Umbilical cord (tissue), 2 donors: ENCODE results near the gene RASIP1. TPM values are rescaled to one million over a fixed set of nuclear protein-coding genes. Genes with fewer than 3 reads are reported as not detected.
"Not testable (repeated sequence)": the region's sequence is repeated elsewhere in the genome, so short reads cannot be mapped to it uniquely, and the experiment has no call there.

Source experiments
- DNase-seq: peaks from one replicate; pipeline ENCODE4 v3.0.0-alpha.2; 2015; ENCODE audit warnings: low spot score
- total RNA-seq: library from RNA; depleted of rRNA; stranded (reverse); fragments of >200 nt; gene quantifications from one replicate; pipeline ENCODE4 v1.2.3, GENCODE V29; 2014; ENCODE audit warnings: low replicate concordance; ENCODE audit not compliant: insufficient read depth

RASIP1 gene
- total RNA-seq, 1 donor from 2014 or later: 3.1 TPM

DNA sequence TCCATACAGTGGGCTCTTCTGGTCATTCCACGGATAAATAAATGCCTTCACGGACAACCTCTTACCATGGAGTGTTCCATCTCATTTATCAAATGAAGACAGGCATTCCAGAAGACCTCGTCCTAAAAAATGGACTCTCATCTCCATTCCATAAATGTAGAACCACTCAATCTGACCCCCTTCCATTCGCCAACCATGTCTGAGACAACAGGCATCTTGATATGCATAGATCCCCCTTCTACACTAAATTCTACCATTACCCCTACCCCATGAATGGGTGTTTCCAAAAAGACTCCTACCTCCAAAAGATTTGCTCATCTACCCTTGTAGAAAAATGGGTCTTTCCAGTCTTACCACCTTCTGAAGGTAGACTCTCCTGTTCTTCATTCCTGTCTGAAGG lies 9.0 kb downstream of the RASIP1 start:
- no peak for DNase-seq

DNA sequence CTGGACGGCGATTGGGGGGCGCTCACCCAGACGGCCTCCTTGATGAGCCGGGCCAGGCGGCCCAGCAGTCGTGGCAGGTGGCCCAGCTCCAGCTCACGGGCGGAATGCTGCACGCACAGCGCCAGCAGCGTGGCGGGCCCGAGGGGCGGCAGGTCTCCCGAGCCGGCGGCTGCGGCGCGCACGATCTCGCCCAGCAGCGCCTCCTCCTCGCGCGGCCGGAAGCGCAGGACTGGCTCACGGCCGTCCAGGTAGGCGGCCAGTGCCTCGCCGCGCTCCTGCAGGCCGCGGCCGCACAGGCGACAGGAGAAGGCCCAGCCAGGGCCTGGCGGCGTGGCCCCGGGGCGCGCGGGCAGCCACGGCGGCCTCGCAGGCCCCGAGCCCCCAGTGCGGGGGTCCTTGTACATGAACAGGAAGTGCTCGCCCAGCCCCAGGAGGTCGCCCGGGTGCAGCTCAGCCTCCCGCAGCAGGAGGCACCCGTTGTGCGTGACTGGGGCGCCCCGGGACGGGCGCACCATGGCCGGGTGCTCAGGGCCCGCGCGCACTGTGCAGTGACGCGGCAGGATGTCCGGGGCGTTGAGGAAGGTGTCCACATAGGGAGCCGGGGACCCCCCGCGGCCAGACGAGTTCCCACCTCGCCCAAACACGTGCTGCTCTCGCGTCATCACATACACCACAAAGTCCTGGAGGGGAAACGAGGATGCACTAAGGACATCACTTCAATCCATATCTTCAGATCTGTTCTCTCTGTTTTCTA lies 11.3 kb downstream of the RASIP1 start:
- DNase-seq: no peak

DNA sequence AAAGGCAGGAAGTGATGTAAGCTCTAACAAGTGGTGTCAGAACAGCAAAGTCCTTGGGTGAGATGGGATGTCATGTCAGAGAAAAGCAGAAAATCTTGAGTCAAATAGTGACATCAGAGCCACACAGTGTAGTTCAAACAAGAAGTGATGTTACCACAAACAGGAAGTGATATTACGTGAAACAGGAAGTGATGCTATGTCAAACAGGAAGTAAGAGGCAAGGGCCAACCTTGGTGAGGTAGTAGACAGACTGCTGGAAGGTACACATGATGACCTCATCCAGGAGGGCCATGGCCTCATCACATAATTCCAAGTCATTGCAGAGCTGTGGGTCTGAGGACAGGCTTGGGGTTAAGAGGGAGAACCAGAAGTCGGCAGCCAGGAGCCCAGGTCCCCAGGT lies 13.9 kb downstream of the RASIP1 start:
- no peak for DNase-seq

DNA sequence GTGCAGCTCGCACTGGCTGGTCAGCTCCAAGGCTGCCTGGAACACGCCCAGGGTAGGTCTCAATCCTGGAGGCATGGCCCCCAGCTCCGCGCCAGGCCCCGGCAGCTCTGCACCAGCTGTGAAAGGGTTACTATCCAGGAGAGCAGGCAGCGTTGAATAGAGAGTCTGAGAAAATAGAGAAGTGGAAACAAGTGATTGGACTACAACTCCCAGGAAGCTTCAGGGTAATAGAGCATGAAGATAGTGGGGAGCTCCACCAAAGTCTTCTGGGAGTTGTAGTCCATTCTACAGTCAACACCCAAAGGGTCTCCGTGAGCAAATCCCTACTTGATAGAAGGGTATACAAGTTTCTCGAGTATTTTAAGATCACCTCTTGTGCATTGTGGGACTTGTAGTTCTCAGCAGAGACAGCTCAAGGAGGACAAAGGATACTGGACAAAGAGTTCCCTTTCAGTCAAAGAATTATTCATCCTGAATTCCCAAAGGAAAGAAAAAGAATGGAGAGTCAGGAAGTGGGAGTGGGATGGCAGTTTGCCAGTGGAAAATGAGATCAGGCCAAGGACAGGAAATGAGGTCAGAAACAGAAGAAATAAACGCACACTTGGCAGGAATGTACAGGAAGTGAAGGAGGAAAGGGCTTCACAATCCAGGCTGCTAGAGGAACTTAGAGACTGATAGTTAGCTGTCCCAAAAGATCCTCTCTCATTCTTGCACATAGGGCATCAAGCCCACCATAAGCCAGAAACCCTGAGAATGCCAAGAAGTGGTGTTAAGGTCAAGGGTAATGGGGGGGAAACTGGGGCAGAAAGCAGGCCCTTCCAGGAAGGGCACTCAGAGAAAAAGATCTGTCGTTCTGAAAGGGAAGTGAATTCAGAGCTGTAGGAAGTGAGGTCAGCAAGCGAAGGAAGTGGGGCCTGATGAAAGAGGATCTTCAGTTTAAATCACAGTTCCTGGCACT lies 15.3 kb downstream of the RASIP1 start:
- peak; percentile 78 for DNase-seq

DNA sequence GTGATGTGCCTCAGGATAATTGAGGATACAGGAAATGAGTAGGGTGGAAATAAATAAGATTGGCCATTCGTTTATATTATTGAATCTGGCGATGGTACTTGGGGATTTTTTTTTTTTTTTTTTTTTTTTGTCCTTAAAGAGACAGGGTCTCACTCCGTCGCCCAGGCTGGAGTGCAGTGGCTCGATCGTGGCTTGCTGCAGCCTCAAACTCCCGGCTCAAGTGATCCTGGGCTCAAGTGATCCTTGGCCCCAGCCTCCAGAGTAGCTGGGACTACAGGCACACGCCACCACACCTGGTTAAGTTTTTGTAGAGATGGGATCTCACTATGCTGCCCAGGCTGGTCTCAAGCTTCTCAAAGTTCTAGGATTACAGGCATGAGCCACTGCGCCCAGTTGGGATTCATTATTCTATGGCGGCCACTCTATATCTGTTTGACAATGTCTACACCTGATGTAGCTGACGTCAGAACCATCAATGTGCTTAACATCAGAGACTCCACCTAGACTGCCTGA lies 18.2 kb downstream of the RASIP1 start:
- DNase-seq: no peak

DNA sequence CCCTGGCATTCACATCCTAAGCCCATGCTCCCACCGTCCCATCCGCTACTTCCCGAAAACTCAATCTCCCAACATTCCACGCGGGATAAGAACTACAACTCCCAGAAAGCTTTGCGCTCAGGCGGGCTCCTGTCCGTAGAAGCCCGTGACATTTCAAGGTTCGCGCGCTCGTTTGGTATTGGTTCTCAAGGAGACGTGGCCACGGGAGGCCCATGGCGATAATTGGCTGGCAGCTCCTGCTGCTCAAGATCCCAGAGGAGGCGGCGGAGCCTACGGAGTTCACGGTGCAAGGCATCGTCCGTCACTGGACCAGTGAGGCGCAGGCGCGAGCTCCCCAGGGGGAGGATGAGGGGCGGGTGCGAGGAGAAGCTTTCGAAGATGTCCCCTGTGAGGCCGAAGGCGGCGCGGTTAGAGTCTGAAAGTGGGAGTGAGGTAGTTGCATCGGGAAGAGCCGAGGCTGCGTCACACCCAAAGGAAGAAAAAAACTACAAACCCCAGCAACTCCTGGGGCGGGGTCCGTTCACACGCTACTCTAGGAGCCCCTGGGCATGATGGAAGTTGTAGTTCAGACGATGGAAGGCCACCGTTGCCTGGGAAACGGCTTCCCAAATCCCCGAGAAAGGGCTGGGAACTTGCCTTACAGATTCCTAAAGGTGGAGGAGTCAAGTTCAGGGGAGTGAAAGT lies 19.7 kb downstream of the RASIP1 start:
- DNase-seq: peak; percentile 100

DNA sequence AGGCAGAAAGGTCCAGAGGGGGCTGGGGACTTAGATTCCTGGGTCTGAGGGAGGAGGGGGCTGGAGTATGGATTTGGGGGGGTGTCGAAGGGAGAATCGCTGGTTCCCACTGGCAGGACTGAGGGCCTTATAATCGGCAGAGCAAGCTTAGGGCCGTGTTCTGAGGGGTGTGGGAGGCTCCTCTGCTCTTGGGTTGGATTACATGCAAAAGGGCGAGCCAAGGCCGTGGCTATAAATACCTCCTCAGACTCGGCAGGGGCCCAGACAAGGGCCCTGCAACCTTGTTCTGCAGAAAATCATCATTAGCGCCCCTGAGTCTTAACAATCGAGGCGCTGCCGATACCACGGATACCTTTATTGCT lies 20.2 kb downstream of the RASIP1 start:
- no peak for DNase-seq

DNA sequence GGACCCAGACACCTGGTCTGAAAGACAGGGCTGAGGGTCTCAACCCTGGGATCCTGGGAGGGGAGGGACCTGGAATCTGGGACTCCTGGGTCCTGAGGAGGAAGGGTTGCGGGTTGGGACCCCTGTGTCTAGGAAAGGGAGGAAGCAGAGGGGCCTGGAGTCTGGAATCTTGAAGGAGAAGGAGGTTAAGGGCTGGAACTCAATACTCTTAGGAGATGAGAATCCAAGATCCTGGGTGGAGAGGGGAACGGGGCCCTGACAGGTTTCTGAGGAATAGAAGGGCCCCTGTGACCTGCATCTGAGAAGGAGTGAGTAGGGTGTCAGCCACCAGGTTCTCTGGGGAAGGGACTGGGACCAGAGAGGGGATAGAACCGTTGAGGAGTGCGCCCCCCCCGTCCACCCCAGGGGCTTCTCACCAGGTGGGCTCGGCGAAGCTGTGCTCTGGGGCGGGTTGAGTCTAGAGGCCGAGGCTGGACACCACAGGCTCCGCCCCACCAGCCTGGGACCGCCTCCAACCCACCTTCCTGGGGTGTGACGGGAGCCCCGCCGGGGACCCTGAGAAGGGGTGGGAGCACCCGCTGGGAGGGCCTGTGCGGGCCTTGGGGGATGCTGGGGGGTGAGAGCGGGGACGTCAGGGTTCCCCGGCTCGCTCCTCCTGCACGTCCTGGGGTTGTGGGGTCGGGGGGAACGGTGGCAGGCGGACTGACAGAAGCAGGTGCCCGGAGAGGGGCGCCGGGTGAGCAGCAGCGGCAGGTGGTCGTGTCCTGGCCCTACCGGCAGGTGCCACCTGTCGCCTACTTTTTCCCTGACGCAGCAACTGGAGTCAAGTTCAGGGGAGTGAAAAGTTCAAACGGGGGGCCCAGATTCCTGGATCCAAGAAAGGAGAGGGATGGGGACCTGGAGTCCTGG lies 20.9 kb downstream of the RASIP1 start, which contains the start of gene MAMSTR:
TSS of gene MAMSTR (minus strand) at position 463 of the 909 bp plus-strand sequence. CDS start 694 bp downstream, outside the sequence.
- no peak for DNase-seq

DNA sequence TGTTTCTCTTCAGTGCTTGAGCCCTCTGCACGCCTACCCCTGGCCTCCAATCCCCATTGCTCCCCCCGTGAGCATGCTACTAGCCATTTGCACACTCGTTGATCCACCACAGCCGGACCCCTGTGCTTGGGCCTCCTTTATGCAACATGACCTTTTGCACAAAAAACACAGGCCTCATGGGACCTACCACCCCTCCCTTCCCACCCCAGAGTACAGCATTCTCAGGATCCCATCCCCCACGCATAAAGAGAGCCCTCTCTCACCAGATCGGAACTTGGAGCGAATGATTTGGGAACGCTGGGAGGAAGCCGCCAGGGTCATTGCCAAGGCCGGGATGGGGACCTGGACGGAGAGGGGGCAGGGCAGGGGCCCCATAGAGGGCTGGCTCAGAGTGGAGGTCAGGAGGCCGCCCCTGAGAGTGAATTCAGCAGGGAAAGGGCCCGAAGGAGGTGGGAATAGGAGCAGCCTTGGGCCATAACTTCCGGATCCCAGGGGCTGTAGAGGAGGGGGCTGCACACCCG lies 21.6 kb downstream of the RASIP1 start:
- no peak for DNase-seq

DNA sequence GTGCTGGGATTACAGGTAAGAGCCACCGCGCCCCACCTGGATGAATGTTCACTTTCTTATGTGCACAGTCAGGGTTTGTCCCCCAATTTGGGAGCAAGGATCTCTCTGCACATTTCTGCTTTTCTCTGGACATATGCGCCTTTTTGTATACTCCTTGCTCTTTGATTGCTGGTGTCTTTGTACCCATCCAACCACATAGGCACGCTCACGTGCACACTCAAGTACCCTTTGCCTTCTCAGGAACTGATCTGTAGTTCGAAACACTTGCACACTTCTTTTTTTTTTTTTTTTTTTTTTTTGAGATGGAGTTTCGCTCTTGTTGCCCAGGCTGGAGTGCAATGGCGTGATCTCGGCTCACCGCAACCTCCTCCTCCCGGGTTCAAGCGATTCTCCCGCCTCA lies 22.3 kb downstream of the RASIP1 start:
- not testable (repeated sequence) for DNase-seq

DNA sequence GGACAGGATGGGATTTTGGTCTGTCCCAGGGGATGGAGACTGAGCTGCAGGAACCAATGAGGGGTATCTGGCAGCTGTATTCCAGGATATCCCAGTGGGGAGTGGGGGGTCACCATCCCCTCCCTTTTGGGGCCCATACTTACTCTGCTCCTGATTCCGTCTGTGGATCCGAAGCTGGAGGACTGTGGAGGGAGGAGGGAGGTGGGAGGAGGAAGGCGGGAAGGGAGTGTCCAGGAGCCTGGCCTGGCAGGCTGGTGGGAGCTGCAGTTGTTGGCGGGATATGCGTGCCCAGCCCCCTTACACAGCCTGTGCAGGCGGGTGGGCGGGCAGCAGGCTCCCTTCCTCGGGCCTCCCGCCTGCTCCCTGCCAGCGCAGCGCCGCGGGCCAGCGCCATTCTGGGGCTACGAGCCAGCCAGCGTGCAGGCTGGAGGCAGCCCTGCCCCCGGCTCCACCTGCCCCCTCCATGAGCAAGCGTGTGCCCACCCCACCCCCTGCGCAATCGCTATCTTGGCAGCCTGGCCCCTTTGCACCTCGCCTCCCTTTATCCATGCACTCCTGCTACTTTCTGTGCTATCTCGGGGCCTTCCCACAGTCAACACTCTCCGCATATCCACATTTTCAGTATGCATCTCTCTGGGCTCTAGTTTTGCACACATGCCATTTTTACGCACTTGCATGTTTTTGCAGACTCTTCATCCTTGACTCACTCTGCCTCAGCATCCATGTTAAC lies 23.7 kb downstream of the RASIP1 start:
- DNase-seq: peak; percentile 94

DNA sequence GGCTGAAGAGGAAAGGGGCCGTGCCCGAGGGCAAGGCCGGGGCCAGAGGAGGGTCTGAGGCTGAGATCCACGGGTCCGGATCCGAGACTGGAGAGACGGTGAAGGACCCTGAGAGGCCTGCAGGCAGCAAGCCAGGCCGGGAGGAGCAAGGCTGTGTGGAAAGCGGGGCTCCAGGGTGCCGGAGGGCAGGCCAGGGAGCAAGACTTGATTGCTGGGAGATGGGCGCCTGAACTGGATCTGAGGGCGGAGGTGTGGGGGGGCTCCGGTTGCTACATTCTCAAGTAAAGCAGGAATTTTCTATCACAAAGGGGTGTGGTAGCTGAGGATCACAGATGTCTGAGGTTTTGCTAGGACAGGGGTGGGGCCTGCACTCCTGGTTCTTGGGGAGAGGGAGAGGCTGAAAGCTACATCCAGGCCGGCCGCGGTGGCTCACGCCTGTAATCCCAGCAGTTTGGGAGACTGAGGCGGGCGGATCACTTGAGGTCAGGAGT lies 24.7 kb downstream of the RASIP1 start:
- DNase-seq: peak; percentile 83

DNA sequence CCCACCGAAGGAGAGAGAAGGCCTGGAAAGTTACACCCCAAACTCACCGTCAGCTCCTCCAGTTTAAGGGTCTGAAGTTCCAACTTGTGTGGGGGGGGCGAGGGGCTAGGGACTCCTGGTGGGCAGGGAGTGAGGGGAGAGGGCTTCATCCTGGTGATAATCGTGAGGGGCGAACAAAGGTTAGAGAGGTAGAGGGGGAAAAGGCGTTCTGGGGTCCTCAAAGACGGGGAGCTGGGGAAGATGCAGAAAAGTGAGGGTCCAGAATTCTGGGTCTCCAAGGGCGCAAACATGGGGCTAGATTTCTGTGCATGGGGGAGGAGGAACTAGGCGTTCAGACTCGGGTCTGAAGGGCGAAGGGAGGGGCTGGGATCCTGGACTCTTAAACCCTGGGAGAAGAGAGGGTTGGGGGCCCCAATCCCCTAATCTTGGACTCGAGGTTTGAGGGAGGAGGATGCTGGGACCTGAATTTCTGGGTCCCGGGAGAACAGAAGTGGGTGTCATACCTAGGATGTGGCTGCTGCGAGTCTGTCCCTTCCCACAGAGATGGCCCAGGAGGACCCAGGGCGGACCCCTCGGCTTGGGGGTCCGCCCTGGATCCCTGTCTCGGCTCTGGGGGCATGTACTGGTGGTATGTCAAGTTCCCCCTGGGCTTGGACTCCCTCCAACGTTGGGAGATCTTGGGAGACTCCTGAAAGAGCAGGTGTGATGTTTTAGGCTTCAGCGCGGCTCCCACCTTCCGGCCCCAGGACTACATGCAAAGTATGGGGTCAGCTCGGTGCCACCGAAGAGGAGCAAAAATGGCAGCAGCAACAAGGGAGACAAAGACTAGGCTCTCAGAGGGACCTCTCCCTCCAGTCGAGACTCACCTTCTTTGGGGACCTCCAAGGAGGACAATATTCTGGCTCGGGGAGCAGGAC lies 25.4 kb downstream of the RASIP1 start:
- no peak for DNase-seq

DNA sequence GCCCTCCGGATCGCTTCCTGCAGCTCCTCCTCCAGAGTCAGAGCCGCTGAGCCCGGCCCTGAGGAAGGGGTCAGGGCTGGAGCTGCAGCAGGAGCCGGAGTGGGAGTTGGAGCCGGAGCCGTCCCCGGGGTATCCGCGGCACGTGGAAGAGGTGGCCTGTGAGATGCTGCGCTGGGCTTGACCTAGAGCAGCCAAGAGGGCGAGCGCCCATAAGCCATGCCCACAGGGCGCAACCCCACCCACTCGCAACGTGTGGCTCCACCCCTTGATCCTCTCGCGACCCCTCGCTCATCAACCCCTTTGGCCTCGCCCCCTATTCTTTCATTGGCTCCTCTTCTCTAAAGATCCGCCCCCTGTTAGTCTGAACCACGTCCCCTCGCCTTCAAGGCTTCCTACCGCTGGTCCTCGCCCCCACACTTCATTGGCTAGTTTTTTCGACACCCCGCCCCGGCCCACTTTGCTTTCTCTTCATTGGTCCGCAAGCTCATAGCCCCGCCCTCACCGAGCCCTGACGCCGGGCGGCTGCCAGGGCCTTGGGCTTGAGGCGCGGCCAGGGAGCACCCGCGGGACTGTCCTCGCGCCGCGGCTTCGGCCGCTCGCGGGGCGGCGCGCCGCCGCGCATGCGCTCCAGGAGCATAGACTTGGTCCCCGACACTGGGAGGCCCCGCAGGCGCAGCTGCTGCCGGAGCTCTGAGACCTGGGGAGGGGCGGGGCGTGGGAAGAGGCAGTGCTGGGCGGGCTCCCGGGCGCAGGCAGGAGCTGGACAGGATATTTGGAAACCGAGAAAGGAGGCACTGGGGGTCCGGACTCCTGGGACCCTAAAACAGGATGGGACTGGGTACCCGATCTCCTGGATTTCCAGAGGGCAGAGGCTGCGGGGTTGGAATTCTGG lies 26.3 kb downstream of the RASIP1 start:
- peak; percentile 100 for DNase-seq

DNA sequence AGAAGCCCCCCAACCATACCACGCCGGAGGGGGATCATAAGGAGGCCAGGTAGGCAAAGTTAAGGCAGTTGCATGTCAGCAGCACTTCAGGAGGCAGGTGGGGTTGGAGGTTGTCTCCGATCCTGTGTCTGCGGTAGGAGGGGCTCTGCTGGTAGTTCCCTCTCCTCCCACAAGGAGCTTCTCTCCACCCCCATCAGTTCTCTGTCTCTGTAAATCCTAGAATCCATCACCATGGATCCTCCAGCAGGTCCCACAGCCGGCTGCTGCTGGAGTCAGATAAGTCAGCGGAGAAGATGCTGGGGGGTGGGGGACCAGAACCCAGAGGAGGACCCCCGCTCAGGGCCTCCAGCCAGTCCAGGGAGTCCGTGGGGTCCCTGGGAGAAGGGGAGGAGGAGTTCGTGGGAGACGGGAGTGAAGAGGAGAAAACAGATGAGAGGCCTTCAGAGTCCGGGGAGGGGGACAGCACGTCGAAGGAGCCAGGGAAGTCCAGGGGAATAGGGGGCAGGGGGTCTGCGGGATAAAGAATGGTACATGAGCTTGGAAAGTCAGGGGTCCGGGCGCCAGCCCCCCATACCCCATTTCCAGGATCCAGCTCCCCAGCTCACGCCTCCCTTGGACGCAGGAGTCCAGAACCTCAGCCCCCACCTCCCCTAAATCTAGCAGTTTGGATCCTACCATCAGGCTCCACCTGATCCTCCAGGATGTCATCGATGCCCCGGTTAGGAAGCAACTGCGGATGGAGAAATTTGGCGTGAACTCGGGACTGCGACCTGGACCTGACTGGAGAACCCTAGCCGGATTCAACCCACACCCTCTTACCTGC lies 27.2 kb downstream of the RASIP1 start:
- no peak for DNase-seq

DNA sequence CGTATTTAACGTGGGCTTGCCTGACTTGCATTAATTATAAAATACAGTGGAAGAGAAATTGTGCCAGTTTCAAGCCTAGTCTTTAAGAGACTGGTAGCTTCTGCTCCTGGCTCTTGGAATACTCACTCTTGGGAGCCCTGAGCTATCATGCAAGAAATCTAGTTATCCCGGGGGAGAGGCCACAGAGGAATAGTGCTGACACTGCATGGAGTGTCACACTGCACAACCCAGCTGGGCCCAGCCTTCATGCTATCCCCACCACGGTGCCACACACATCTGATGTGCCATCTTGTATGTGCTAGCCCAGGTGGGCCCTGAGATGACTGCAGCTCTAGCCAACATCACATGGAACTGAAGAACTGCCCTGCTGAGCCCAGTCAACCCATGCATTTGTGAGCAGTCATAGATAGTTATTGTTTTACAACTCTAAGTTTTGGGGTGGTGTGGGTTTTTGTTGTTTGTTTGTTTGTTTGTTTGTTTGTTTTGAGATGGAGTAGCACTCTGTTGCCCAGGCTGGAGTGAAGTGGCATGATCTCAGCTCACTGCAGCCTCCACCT lies 29.2 kb downstream of the RASIP1 start:
- DNase-seq: no peak
